HTR-8/SVneo (cell line): ENCODE data around the gene NCOA7.
"Not testable (repeated sequence)": the region's sequence is repeated elsewhere in the genome, so short reads cannot be mapped to it uniquely, and the experiment has no call there.

ENCODE experiments used
- DNase-seq: peaks from one replicate; pipeline ENCODE4 v3.0.0; 2011; ENCODE audit warnings: low spot score, mixed read lengths; ENCODE audit not compliant: insufficient read length
- FAIRE-seq: peaks from 2 replicates; lab custom pipeline; 2011; peaks lifted over from hg19 to GRCh38; lab: Jason Lieb, UNC

The NCOA7 gene

GRCh38 chr6:125956506-125957390, 166.0 kb downstream of the NCOA7 start, which contains the start of gene HINT3:
Gene HINT3, plus strand, starts transcription at chr6:125956770. Its CDS starts 208 bp downstream, at chr6:125956978.
- DNase-seq (peak; percentile 96), FAIRE-seq (peak; percentile 97)

DNA sequence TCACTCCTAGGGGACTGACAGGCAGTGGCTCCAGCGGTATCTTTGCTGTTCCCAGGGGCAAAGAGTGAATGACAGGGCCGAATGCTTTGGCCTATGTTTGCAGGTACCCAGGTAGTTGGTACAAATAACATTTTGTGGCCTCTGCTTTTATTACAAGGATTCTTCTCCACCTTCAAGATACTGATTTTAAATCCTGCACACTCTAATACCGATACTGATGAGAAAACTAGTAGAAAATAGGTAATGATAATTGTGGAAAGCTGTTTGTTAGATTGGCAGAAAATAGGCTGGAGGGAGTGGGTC, 166.6 kb downstream of the NCOA7 start:
- FAIRE-seq (no peak), DNase-seq (no peak)

DNA sequence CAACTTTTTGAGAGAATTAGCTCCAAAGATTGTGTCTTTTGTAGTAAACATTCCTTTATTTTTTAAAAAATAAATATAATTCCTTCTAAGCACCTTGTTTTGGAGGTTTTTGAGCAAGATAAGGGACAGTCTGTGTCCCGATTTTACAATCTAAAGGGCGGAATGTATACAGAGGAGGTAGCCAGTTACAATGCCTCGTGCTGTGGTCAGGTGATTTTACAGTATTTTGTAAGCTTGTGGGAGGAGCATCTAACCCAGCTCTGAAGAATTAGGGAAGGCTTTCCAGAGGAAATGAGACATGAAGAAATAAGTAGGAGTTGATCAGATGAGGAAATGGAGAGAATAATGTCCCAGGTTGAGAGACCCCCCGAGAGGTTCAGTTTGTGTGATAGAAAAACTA, 167.1 kb downstream of the NCOA7 start:
- FAIRE-seq (no peak), DNase-seq (peak; percentile 27)

- FAIRE-seq: no peak
- no peak for DNase-seq
Observed at GRCh38 chr6:125959041-125959440, 168.3 kb downstream of the NCOA7 start.

DNA sequence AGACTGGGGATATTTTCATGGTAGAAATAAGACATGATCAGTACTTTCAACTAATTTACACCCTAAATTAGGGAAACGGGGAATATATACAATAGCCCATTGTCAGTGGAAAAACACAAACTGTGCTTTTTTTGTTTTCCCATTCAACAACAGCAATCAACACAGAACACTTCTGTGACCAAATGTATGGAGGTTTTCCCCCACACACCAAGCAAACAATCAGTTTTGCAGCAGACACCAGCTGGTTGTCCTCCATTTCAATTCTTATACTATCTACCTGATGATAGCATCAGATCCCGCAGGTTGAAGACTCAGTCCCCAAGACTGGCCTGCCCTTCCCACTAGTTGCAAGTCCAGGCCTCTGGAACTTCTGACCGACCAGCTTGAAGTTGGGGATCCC, 170.4 kb downstream of the NCOA7 start:
- no peak for FAIRE-seq
- DNase-seq: no peak

DNA sequence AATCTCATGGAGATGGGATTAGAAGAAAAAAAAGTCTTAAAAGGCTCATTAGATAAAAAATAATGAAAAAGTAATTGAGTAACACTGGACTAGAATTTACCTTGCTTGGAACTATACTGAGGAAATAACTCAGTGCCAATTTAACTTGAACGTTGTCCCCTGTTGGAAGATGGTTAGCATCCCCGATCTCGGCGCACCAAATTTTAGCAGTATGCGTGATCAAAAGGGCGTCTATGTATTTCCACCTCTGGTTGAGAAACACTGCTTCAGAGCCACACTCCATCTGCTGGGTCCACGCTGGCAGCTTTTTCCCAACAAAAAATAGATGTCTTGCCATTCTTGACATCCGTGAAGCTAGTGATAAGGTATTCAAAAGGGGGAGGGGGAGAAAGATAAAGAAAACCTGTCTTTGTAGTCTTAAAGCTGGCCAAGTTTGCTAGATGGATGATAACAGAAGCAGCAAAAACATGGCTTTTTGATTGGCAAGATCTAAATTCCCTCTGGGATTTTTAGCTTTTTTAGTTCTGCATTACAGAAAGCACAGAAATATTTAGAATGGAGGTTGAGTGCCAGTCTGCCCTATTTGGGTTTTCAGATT, 172.2 kb downstream of the NCOA7 start:
- FAIRE-seq (no peak), DNase-seq (no peak)

DNA sequence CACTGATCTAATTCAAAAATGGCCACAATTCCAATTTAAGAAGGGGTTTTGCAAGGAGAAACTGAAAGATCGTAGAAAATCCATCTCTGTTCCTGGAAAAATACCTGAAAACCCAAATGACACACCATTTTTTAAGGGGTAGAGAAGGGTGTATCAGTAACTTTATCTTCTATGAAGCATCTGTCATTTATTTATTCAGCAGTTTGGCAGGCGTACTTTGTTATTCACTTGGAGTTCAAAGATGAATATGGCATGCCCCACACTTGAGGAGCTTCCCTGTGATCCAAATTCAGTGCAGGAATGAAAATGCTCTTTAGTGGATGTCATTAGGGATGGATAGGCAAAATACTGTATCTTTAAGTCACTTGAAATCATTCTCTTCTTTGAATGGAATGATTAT, 173.1 kb downstream of the NCOA7 start:
- no peak for DNase-seq
- no peak for FAIRE-seq

DNA sequence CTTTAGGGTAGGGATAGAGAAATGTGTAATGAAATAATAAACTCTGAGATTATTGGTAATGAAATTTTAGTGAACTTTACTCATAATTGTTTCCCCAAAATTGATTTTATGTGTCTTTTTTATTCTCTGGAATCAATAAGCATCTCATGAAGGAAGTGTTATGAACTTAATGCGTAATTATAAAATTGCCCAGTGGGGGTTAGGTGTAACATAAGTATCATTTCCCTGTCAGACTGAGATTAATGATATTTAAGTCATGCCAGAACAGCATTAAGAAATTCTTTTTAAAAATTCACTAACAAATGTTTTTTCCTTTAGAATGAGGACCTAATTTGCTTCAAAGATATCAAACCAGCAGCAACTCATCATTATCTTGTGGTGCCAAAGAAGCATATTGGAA, 175.8 kb downstream of the NCOA7 start:
- no peak for DNase-seq
- no peak for FAIRE-seq

DNA sequence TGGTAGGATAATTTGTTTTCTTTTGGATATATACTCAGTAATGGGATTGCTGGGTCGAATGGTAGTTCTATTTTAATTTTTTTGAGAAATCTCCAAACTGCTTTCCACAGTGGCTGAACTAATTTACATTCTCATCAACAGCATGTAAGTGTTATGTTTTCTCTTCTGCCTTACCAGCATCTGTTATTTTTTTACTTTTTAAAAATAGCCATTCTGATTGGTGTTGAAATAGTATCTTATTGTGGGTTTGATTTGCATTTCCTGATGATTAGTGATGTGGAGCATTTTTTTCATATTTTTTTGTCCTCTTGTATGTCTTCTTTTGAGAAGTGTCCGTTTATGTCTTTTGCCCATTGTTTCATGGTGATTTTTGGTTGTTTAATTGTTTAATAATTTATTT, 177.7 kb downstream of the NCOA7 start:
- no peak for FAIRE-seq
- DNase-seq: no peak

DNA sequence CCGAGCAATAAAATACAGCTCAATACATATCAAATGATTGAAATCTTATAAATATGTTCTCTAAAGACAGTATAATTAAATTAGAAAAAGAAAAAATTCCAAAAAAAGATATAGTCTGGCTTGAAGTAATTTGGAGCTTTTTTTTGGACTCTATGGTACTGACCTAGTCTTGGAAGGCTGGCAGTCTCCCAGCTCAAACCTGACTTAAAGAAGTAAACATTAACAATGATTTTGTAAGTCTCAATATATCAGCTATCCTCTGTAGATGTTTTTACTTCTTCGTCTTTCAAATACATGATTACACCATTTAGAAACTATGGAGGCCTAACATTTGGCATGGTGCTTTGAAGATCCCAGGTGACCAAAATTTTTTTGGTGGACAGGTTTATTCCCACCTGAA, 180.0 kb downstream of the NCOA7 start:
- DNase-seq: no peak
- no peak for FAIRE-seq

- not testable (repeated sequence) for FAIRE-seq, DNase-seq
Observed at GRCh38 chr6:125972478-125972877, 181.7 kb downstream of the NCOA7 start.

- no peak for FAIRE-seq
- DNase-seq: no peak
Observed at GRCh38 chr6:125974214-125974866, 183.6 kb downstream of the NCOA7 start.

GRCh38 chr6:125979101-125979500, 188.3 kb downstream of the NCOA7 start:
- DNase-seq: no peak
- no peak for FAIRE-seq
